ENCODE results near the gene PPIF. TPM values are rescaled to one million over a fixed set of nuclear protein-coding genes. Genes with fewer than 3 reads are reported as not detected.

Gene PPIF
- total RNA-seq, 4 donors from 2014 or later: 37.2 to 149 (median 51.6) TPM

- in situ Hi-C loops (cut with MboI; ENCODE audit: low pct_ligation_motif_present in 1 of 4, low pct_unique_long_range_greater_than_20kb in 1 of 4, low sequenced_read_pairs in 3 of 4): loop anchor here (5.0 to 10.0 kb wide), 3 partner anchors 89 to 99 kb away; no protein-coding TSS in a partner anchor
- H3K4me3 ChIP-seq: no peak overlapping the region
- DNase-seq: no peak
- H3K36me3 ChIP-seq: no peaks in the 10 kb centered on the region
- no peak overlapping the region for H3K27ac ChIP-seq
- intact Hi-C loops (cut with DNase I; ENCODE audit: low total_unique reads): no loop called here
- no peak for TF ChIP-seq POLR2A (IDR thresholded peaks at IDR 0.05)
- no peak for TF ChIP-seq POLR2AphosphoS5 (IDR thresholded peaks at IDR 0.05)
- TF ChIP-seq EP300 (IDR thresholded peaks at IDR 0.05; ENCODE audit: low read depth): no peak
- H3K27me3 ChIP-seq: no peaks in the 10 kb centered on the region
- whole genome bisulfite sequencing, 2 donors (ENCODE audit: low coverage in 1 of 2): 77 to 86% methylated on average over 1 to 11 of the region's 11 CpGs
- peaks cover 18 to 34% (median 26%) of the 10 kb centered on the region in 4 donors for H3K4me1 ChIP-seq
- no peaks in the 10 kb centered on the region for H3K9me3 ChIP-seq
These were observed 28.9 kb downstream of the PPIF start for GRCh38 chr10:79376078-79376628.

- no peaks in the 10 kb centered on the region for H3K27me3 ChIP-seq
- no peak overlapping the region for H3K4me3 ChIP-seq
- TF ChIP-seq POLR2A (IDR thresholded peaks at IDR 0.05) (no peak), CTCF (IDR thresholded peaks at IDR 0.05) (no peak), EP300 (IDR thresholded peaks at IDR 0.05; ENCODE audit: low read depth) (no peak), POLR2AphosphoS5 (IDR thresholded peaks at IDR 0.05) (no peak)
- intact Hi-C loops (cut with DNase I; ENCODE audit: low total_unique reads) (no loop called here), in situ Hi-C loops (cut with MboI; ENCODE audit: low pct_ligation_motif_present in 1 of 4, low pct_unique_long_range_greater_than_20kb in 1 of 4, low sequenced_read_pairs in 3 of 4) (loop anchor here (5.0 to 10.0 kb wide), 3 partner anchors 88 to 98 kb away; no protein-coding TSS in a partner anchor)
- peaks cover 21 to 38% (median 32%) of the 10 kb centered on the region in 4 donors for H3K4me1 ChIP-seq
- no peak for DNase-seq
- WGBS, 2 donors (ENCODE audit: low coverage in 1 of 2): 89 to 91% methylated on average over 6 to 12 of the region's 12 CpGs
- H3K27ac ChIP-seq: no peak overlapping the region
- H3K9me3 ChIP-seq: no peaks in the 10 kb centered on the region
- H3K36me3 ChIP-seq: no peaks in the 10 kb centered on the region
These were observed 29.7 kb downstream of the PPIF start for GRCh38 chr10:79376751-79377556.

GRCh38 chr10:79377557-79378382 lies 30.5 kb downstream of the PPIF start:
- no peak overlapping the region for H3K27ac ChIP-seq
- in situ Hi-C loops (cut with MboI; ENCODE audit: low pct_ligation_motif_present in 1 of 4, low pct_unique_long_range_greater_than_20kb in 1 of 4, low sequenced_read_pairs in 3 of 4): loop anchor here (5.0 to 10.0 kb wide), 3 partner anchors 87 to 97 kb away; no protein-coding TSS in a partner anchor
- WGBS, 2 donors (ENCODE audit: low coverage in 1 of 2): 88 to 93% methylated on average over 30 to 36 of the region's 36 CpGs
- H3K4me3 ChIP-seq: no peak overlapping the region
- H3K36me3 ChIP-seq: no peaks in the 10 kb centered on the region
- no peak for DNase-seq
- no peaks in the 10 kb centered on the region for H3K27me3 ChIP-seq
- TF ChIP-seq POLR2AphosphoS5 (IDR thresholded peaks at IDR 0.05): no peak
- TF ChIP-seq POLR2A (IDR thresholded peaks at IDR 0.05): no peak
- TF ChIP-seq EP300 (IDR thresholded peaks at IDR 0.05; ENCODE audit: low read depth): no peak
- no peak for TF ChIP-seq CTCF (IDR thresholded peaks at IDR 0.05)
- intact Hi-C loops (cut with DNase I; ENCODE audit: low total_unique reads): no loop called here
- no peaks in the 10 kb centered on the region for H3K9me3 ChIP-seq
- peaks cover 28 to 46% (median 36%) of the 10 kb centered on the region in 4 donors for H3K4me1 ChIP-seq

- in situ Hi-C loops (cut with MboI; ENCODE audit: low pct_ligation_motif_present in 1 of 4, low pct_unique_long_range_greater_than_20kb in 1 of 4, low sequenced_read_pairs in 3 of 4): loop anchor here (5.0 to 10.0 kb wide), 3 partner anchors 86 to 96 kb away; no protein-coding TSS in a partner anchor
- WGBS, 2 donors (ENCODE audit: low coverage in 1 of 2): 90 to 94% methylated on average over 7 of the region's 7 CpGs
- no peaks in the 10 kb centered on the region for H3K9me3 ChIP-seq
- no peaks in the 10 kb centered on the region for H3K36me3 ChIP-seq
- TF ChIP-seq POLR2A (IDR thresholded peaks at IDR 0.05): no peak
- TF ChIP-seq EP300 (IDR thresholded peaks at IDR 0.05; ENCODE audit: low read depth): no peak
- no peak for TF ChIP-seq POLR2AphosphoS5 (IDR thresholded peaks at IDR 0.05)
- TF ChIP-seq CTCF (IDR thresholded peaks at IDR 0.05): no peak
- no peaks in the 10 kb centered on the region for H3K27me3 ChIP-seq
- no peak for DNase-seq
- no peak overlapping the region for H3K27ac ChIP-seq
- no peak overlapping the region for H3K4me3 ChIP-seq
- intact Hi-C loops (cut with DNase I; ENCODE audit: low total_unique reads): no loop called here
- peaks cover 30 to 47% (median 36%) of the 10 kb centered on the region in 4 donors for H3K4me1 ChIP-seq
These were observed 31.0 kb downstream of the PPIF start for GRCh38 chr10:79378383-79378646.

All from transverse colon (tissue), 4 donors.